ENCODE data around the gene CRBN.

The CRBN gene

DNA sequence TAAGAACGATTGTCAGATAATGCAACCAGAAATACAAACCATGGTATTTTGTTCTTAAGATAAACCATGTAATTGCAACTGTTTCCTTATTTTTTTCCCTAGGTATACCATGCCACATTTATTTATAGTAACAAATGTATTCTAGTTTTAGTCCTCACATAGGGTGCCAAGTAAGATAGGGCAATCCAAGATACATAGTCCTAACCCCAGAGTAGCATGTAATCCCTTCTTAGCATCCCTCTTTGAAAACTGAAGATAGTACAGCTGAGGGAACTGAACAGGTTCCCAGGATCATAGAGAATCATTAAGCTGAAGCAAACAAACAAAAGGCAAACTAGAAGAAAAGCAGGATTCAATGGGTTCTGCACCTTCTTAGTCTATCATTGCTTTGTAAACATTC lies 28.0 kb downstream of the CRBN start:
- no peaks in the 10 kb centered on the region for H3K9me3 ChIP-seq (replicated peaks; ENCODE audit: insufficient read depth, low read length)
- no peak overlapping the region for H3K27ac ChIP-seq (ENCODE audit: low read length)
- H3K4me2 ChIP-seq (ENCODE audit: low read depth, low read length), result no peak overlapping the region
- H3K79me2 ChIP-seq (ENCODE audit: low read length), result no peaks in the 10 kb centered on the region
- H4K20me1 ChIP-seq (ENCODE audit: insufficient read depth, low read length), result no peaks in the 10 kb centered on the region
- H3K9me2 ChIP-seq (replicated peaks; ENCODE audit: insufficient read depth, low read length), result no peaks in the 10 kb centered on the region
- TF ChIP-seq EZH2 (optimal IDR thresholded peaks at IDR 0.05; ENCODE audit: low read depth, low read length) (no peak), EZH2phosphoT487 (IDR thresholded peaks at IDR 0.05; ENCODE audit: low read length) (no peak)
- TF ChIP-seq, protein P1, sequence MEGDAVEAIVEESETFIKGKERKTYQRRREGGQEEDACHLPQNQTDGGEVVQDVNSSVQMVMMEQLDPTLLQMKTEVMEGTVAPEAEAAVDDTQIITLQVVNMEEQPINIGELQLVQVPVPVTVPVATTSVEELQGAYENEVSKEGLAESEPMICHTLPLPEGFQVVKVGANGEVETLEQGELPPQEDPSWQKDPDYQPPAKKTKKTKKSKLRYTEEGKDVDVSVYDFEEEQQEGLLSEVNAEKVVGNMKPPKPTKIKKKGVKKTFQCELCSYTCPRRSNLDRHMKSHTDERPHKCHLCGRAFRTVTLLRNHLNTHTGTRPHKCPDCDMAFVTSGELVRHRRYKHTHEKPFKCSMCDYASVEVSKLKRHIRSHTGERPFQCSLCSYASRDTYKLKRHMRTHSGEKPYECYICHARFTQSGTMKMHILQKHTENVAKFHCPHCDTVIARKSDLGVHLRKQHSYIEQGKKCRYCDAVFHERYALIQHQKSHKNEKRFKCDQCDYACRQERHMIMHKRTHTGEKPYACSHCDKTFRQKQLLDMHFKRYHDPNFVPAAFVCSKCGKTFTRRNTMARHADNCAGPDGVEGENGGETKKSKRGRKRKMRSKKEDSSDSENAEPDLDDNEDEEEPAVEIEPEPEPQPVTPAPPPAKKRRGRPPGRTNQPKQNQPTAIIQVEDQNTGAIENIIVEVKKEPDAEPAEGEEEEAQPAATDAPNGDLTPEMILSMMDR (IDR thresholded peaks at IDR 0.05; ENCODE audit: low read length), result no peak
- H2AFZ ChIP-seq (ENCODE audit: low read length), result no peak overlapping the region
- no peak overlapping the region for H3K4me3 ChIP-seq (ENCODE audit: low read length)
- H3F3A ChIP-seq (ENCODE audit: insufficient read depth, low read length), result 0 out of 2 replicates have a peak, but pooled peaks cover 2% of the 10 kb centered on the region
- H3K27me3 ChIP-seq (replicated peaks; ENCODE audit: insufficient read depth, low read length), result no peaks in the 10 kb centered on the region
- no peak overlapping the region for H3K9ac ChIP-seq (ENCODE audit: low read length)
- no peak for DNase-seq
- H3K4me1 ChIP-seq (ENCODE audit: low read length), result no peaks in the 10 kb centered on the region
- peaks cover 20% of the 10 kb centered on the region for H3K36me3 ChIP-seq (replicated peaks; ENCODE audit: insufficient read depth, low read length)

DNA sequence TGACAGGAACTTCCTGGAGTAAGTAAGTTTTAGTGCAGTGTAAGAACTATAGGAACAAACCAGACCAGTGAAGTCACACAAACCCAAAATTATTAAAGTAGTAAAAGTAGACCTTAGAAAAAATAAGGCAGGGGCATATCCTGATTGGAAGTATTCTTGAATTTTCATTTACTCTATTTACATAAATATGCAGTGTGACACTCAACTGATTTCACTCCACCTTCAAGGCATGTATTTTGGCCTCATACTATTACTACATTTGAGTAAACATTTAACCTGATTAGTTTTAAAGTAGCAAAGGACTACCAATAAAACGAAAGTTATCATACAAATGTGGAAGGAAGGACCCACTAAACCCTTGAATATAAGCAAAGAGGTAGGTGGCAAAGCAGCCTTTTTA lies 29.9 kb downstream of the CRBN start:
- Histone ChIP-seq H3K9ac (ENCODE audit: low read length) (no peak overlapping the region), H3K79me2 (ENCODE audit: low read length) (no peaks in the 10 kb centered on the region), H3K27me3 (replicated peaks; ENCODE audit: insufficient read depth, low read length) (no peaks in the 10 kb centered on the region), H2AFZ (ENCODE audit: low read length) (no peak overlapping the region), H3K4me1 (ENCODE audit: low read length) (no peaks in the 10 kb centered on the region), H3F3A (ENCODE audit: insufficient read depth, low read length) (0 out of 2 replicates have a peak, but pooled peaks cover 2% of the 10 kb centered on the region), H3K36me3 (replicated peaks; ENCODE audit: insufficient read depth, low read length) (peaks cover 17% of the 10 kb centered on the region), H4K20me1 (ENCODE audit: insufficient read depth, low read length) (no peaks in the 10 kb centered on the region), H3K9me2 (replicated peaks; ENCODE audit: insufficient read depth, low read length) (no peaks in the 10 kb centered on the region), H3K4me3 (ENCODE audit: low read length) (no peak overlapping the region), H3K9me3 (replicated peaks; ENCODE audit: insufficient read depth, low read length) (no peaks in the 10 kb centered on the region), H3K27ac (ENCODE audit: low read length) (no peak overlapping the region), H3K4me2 (ENCODE audit: low read depth, low read length) (no peak overlapping the region)
- no peak for DNase-seq
- TF ChIP-seq, protein P1 (IDR thresholded peaks at IDR 0.05; ENCODE audit: low read length), result no peak
- no peak for TF ChIP-seq EZH2 (optimal IDR thresholded peaks at IDR 0.05; ENCODE audit: low read depth, low read length)
- TF ChIP-seq EZH2phosphoT487 (IDR thresholded peaks at IDR 0.05; ENCODE audit: low read length), result no peak

DNA sequence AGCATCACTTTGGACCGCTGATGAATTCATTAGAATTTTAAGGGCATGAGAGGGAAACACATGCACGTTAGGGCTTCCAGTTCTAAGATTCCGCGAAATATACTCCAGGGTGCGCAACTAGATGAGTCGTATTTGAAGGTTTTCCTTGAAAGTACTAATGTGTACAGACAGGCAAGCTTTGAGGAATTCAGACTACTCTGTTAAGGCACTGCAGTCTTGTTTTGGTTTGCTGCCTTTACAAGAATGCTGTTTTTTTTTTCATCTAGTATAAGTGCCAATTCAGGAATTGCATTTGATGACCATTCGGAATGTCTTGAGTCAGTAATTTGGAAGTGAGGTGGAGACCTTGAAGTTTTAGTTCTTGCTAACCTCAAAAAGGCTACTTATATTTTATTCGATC lies 33.7 kb downstream of the CRBN start:
- H3K27me3 ChIP-seq (replicated peaks; ENCODE audit: insufficient read depth, low read length), result no peaks in the 10 kb centered on the region
- H3K27ac ChIP-seq (ENCODE audit: low read length), result no peak overlapping the region
- TF ChIP-seq EZH2phosphoT487 (IDR thresholded peaks at IDR 0.05; ENCODE audit: low read length) (no peak), EZH2 (optimal IDR thresholded peaks at IDR 0.05; ENCODE audit: low read depth, low read length) (no peak)
- TF ChIP-seq, protein P1 (IDR thresholded peaks at IDR 0.05; ENCODE audit: low read length), result no peak
- H3K4me3 ChIP-seq (ENCODE audit: low read length), result no peak overlapping the region
- H4K20me1 ChIP-seq (ENCODE audit: insufficient read depth, low read length), result no peaks in the 10 kb centered on the region
- H3K79me2 ChIP-seq (ENCODE audit: low read length), result no peaks in the 10 kb centered on the region
- no peak overlapping the region for H2AFZ ChIP-seq (ENCODE audit: low read length)
- no peaks in the 10 kb centered on the region for H3K4me1 ChIP-seq (ENCODE audit: low read length)
- H3K9ac ChIP-seq (ENCODE audit: low read length), result no peak overlapping the region
- no peaks in the 10 kb centered on the region; the same call in 1 of the 2 replicates for H3K36me3 ChIP-seq (replicated peaks; ENCODE audit: insufficient read depth, low read length)
- H3K9me3 ChIP-seq (replicated peaks; ENCODE audit: insufficient read depth, low read length), result no peaks in the 10 kb centered on the region
- H3K9me2 ChIP-seq (replicated peaks; ENCODE audit: insufficient read depth, low read length), result no peaks in the 10 kb centered on the region
- H3K4me2 ChIP-seq (ENCODE audit: low read depth, low read length), result no peak overlapping the region
- no peak for DNase-seq
- H3F3A ChIP-seq (ENCODE audit: insufficient read depth, low read length), result no peaks in the 10 kb centered on the region

Data from MM.1S (cell line).